ENCODE data around the gene KIF12. TPM values are rescaled to one million over a fixed set of nuclear protein-coding genes. Genes with fewer than 3 reads are reported as not detected.

Gene KIF12
- total and polyA plus RNA-seq, 2 of the 8 experiments (the other 6 are each of a cell fraction or from before 2014, with no cell fraction given), result 2.9 to 3.9 TPM

GRCh38 chr9:114077162-114077837 is 21.8 kb downstream of the KIF12 start:
- FAIRE-seq, result no peak

More at GRCh38 chr9:114077162-114077837, 21.8 kb downstream of the KIF12 start:
- no peaks in the 10 kb centered on the region for H3K9me3 ChIP-seq (ENCODE audit: insufficient read depth in 2 of 2, low read depth in 1 of 2, low read length in 1 of 2)
- H3K56ac ChIP-seq (replicated peaks; ENCODE audit: insufficient read length, low read depth, low read length), result no peak overlapping the region
- H3K79me2 ChIP-seq (ENCODE audit: control insufficient read depth in 1 of 2, insufficient read depth in 2 of 2, low read length in 2 of 2), result no peaks in the 10 kb centered on the region
- no peak overlapping the region for H3K14ac ChIP-seq (ENCODE audit: insufficient read length)
- peak overlapping the region; percentile 6 for H4K91ac ChIP-seq (replicated peaks; ENCODE audit: insufficient read length, low read length)
- no peak overlapping the region for H3K4ac ChIP-seq (replicated peaks; ENCODE audit: insufficient read length, low read depth, low read length)
- peak overlapping the region; percentile 61; the same call in 1 of the 2 replicates for H2BK20ac ChIP-seq (ENCODE audit: low read length)
- no peak overlapping the region for H2BK15ac ChIP-seq (ENCODE audit: low read length)
- ChIA-PET POLR2A (ENCODE audit: partially characterized antibody) (no interaction called here), CTCF (ENCODE audit: partially characterized antibody) (interaction anchor here (0.6 to 10.3 kb wide), 15 partner anchors 11 to 395 kb away, joined by 3 to 144 read pairs (median 3); no protein-coding TSS in a partner anchor)
- H3K4me1 ChIP-seq (replicated peaks in 1 of 4; ENCODE audit: control insufficient read depth in 3 of 4, insufficient read depth in 4 of 4, low read length in 3 of 4), result peaks cover 0 to 6% (median 3%) of the 10 kb centered on the region in 4 experiments; a peak in 4 of 7 replicates
- H3K4me2 ChIP-seq (ENCODE audit: insufficient read depth in 1 of 2, low read depth in 2 of 2, low read length in 2 of 2), result no peak overlapping the region
- H2BK5ac ChIP-seq (ENCODE audit: low read depth, low read length), result peak overlapping the region; percentile 9; the same call in 1 of the 2 replicates
- H2BK120ac ChIP-seq (replicated peaks; ENCODE audit: low read depth, low read length), result no peak overlapping the region
- no peaks in the 10 kb centered on the region for H3K36me3 ChIP-seq (ENCODE audit: control insufficient read depth in 2 of 4, insufficient read depth in 4 of 4, low read length in 3 of 4)
- H2AFZ ChIP-seq (ENCODE audit: low read length), result no peak overlapping the region
- TF ChIP-seq JUND (IDR thresholded peaks at IDR 0.05; ENCODE audit: low read length), result no peak
- no peak overlapping the region for H2AK5ac ChIP-seq (ENCODE audit: low read depth, low read length)
- H3K79me1 ChIP-seq (ENCODE audit: low read depth, low read length), result no peaks in the 10 kb centered on the region
- H3K23me2 ChIP-seq (ENCODE audit: low read depth, low read length), result no peaks in the 10 kb centered on the region; the same call in 1 of the 2 replicates
- no peak overlapping the region for H3K18ac ChIP-seq (ENCODE audit: extremely low read depth, low read length)
- DNase-seq (ENCODE audit: low read depth in 1 of 2, low spot score in 2 of 2), result no peak
- peaks cover 0 to under 1% of the 10 kb centered on the region in 2 experiments for H4K20me1 ChIP-seq (replicated peaks in 1 of 2; ENCODE audit: control insufficient read depth in 1 of 2, insufficient read depth in 2 of 2, low read length in 2 of 2)
- no peak overlapping the region; the same call in 1 of the 2 replicates for H3K27ac ChIP-seq (ENCODE audit: low read depth, low read length)
- H3K9ac ChIP-seq (replicated peaks in 1 of 4; ENCODE audit: extremely low read depth in 1 of 4, low read depth in 3 of 4, low read length in 3 of 4), result no peak overlapping the region
- H4K8ac ChIP-seq (ENCODE audit: extremely low read depth, insufficient read depth, low read length), result no peak overlapping the region
- 0 out of 2 replicates have a peak overlapping the region, but pooled peaks have one; percentile 17 for H2BK12ac ChIP-seq (ENCODE audit: low read depth, low read length)
- H3K4me3 ChIP-seq (ENCODE audit: extremely low read depth in 1 of 4, insufficient read depth in 2 of 4, low read depth in 3 of 4, low read length in 4 of 4), result no peak overlapping the region
- H4K5ac ChIP-seq (ENCODE audit: insufficient read length, low read depth, low read length), result no peak overlapping the region
- H3K27me3 ChIP-seq (replicated peaks in 1 of 4; ENCODE audit: control insufficient read depth in 3 of 4, extremely low read depth in 1 of 4, insufficient read depth in 3 of 4, low read length in 3 of 4), result peaks cover 0 to 3% (median under 1%) of the 10 kb centered on the region in 4 experiments; a peak in 3 of 7 replicates
- no peak overlapping the region for H3K23ac ChIP-seq (ENCODE audit: insufficient read length)
- 84% methylated on average over 7 of the region's 7 CpGs; no CpG with 5 or more reads in 1 of the 2 experiments for WGBS, 2 experiments (ENCODE audit: extremely low coverage in 1 of 2, insufficient coverage in 1 of 2, insufficient read length in 1 of 2, insufficient replicate concordance in 2 of 2, low coverage in 1 of 2, low lambda C conversion rate in 2 of 2, missing lambda C conversion rate in 1 of 2)

Data from H1 (cell line).